K562 (cell line): ENCODE data around the gene SETD1B. TPM values are rescaled to one million over a fixed set of nuclear protein-coding genes. Genes with fewer than 3 reads are reported as not detected.

ENCODE experiments used
- BHLHE40 ChIP-seq: IDR thresholded peaks from 2 replicates; pipeline ENCODE4 v1.6.1; 2011; ENCODE audit warnings: low read length, improper control_type of control experiment
- BRD4 ChIP-seq: fragments of 200-600 bp; sonication (generic); IDR thresholded peaks from 2 replicates; pipeline ENCODE4 v1.6.1; 2017; ENCODE audit warnings: inconsistent platforms
- ESRRB ChIP-seq: fragments of 250-450 bp; sonication (Bioruptor Pico); IDR thresholded peaks from 2 replicates; pipeline ENCODE4 v1.5.0; 2020; ENCODE audit warnings: mild to moderate bottlenecking, moderate library complexity, borderline replicate concordance
- FOXJ2 ChIP-seq: fragments of 200-800 bp; sonication (Bioruptor generic); IDR thresholded peaks from 2 replicates; pipeline ENCODE4 v1.6.1; 2016; ENCODE audit warnings: missing genetic modification characterization, missing compliant biosample characterization
- GTF2E2 ChIP-seq: fragments of 200-800 bp; sonication (Bioruptor generic); IDR thresholded peaks from 2 replicates; pipeline ENCODE4 v1.6.1; 2016; ENCODE audit warnings: missing genetic modification characterization, missing compliant biosample characterization
- IFI16 ChIP-seq: fragments of 250-450 bp; sonication (Bioruptor Pico); IDR thresholded peaks from 2 replicates; pipeline ENCODE4 v2.1.2; 2022; ENCODE audit warnings: mild to moderate bottlenecking, inconsistent platforms
- KAT8 ChIP-seq: fragments of 450-650 bp; IDR thresholded peaks from 2 replicates; pipeline ENCODE4 v1.6.1; 2016; ENCODE audit warnings: low read depth, mild to moderate bottlenecking
- MAFF ChIP-seq: IDR thresholded peaks from 2 replicates; pipeline ENCODE4 v1.6.1; 2012; ENCODE audit warnings: low read length, improper control_type of control experiment
- NCOA4 ChIP-seq: fragments of 450-650 bp; IDR thresholded peaks from 2 replicates; pipeline ENCODE4 v1.6.1; 2018; ENCODE audit warnings: mild to moderate bottlenecking; ENCODE audit not compliant: partially characterized antibody
- NR1H2 ChIP-seq: sonication (generic); formaldehyde crosslinking; IDR thresholded peaks from 2 replicates; pipeline ENCODE4 v1.4.0; 2020; ENCODE audit warnings: mild to moderate bottlenecking, missing genetic modification reagents
- NR2C1 ChIP-seq, 2 experiments: fragments of 450-650 bp; IDR thresholded peaks; 2 replicates each; pipeline ENCODE4 v1.6.1; 2017; ENCODE audit warnings: mild to moderate bottlenecking in 2 of 2, antibody characterized with exemption in 1 of 2, inconsistent platforms in 1 of 2, missing compliant biosample characterization in 1 of 2, missing genetic modification characterization in 1 of 2
- WHSC1 ChIP-seq: IDR thresholded peaks from one replicate; pipeline ENCODE4 v1.6.1; 2012; ENCODE audit warnings: low read length, control low read depth, inconsistent platforms
- ZBED1 ChIP-seq: IDR thresholded peaks from 2 replicates; pipeline ENCODE4 v1.6.1; 2014
- polyA plus RNA-seq, 8 experiments: library from polyadenylated mRNA; depleted of rRNA in 4 of 8; stranded (reverse) in 5 of 8; unstranded in 3 of 8; fragments of >200 nt; fragmentation: Nextera tagmentation in 2 of 8; fragmentation: Illumina TruSeq in 1 of 8; extraction: Ambion mirVana in 2 of 8; extraction: Trizol in 1 of 8; gene quantifications; 2 replicates each; pipeline versions ENCODE4 v1.2.1 to v1.2.3, GENCODE V29; 2011 to 2014; ENCODE audit warnings: inconsistent platforms in 1 of 8, missing spikeins in 1 of 8
- total RNA-seq, 7 experiments: library from RNA; depleted of rRNA in 6 of 7; stranded (reverse); fragments of >200 nt in 6 of 7; fragmentation: Illumina TruSeq in 2 of 7; extraction: Trizol in 2 of 7; gene quantifications; 2 replicates each; pipeline versions ENCODE4 v1.2.1 to v1.2.3, GENCODE V29; 2011 to 2021; ENCODE audit warnings: low replicate concordance in 1 of 7
- TF ChIP-seq, protein P1 (sequence below): sonication (generic); formaldehyde crosslinking; IDR thresholded peaks from 2 replicates; pipeline ENCODE4 v1.8.0; 2023; ENCODE audit warnings: mild to moderate bottlenecking, missing genetic modification reagents
- TF ChIP-seq, protein P2 (sequence below): fragments of 450-650 bp; IDR thresholded peaks from 2 replicates; pipeline ENCODE4 v1.6.1; 2017; ENCODE audit warnings: antibody characterized with exemption, mild to moderate bottlenecking
- TF ChIP-seq, protein P3 (sequence below): fragments of 250-450 bp; sonication (Bioruptor Pico); IDR thresholded peaks from 2 replicates; pipeline ENCODE4 v1.5.0; 2021; ENCODE audit warnings: mild to moderate bottlenecking, moderate library complexity

SETD1B gene
- total and polyA plus RNA-seq, 9 of the 15 experiments (the other 6 are each of a cell fraction or from before 2014, with no cell fraction given) = 0.48 to 26.6 (median 2.3) TPM

- TF ChIP-seq MAFF (no peak), NR2C1 (IDR thresholded peaks at IDR 0.05) (no peak), NR2C1 (tag; IDR thresholded peaks at IDR 0.05) (no peak), BHLHE40 (peak; percentile 67), ESRRB (no peak), WHSC1 (no peak), BRD4 (no peak), IFI16 (no peak), GTF2E2 (no peak), ZBED1 (no peak), NCOA4 (no peak), FOXJ2 (tag) (no peak), NR1H2 (no peak), KAT8 (no peak)
- TF ChIP-seq, protein P1, sequence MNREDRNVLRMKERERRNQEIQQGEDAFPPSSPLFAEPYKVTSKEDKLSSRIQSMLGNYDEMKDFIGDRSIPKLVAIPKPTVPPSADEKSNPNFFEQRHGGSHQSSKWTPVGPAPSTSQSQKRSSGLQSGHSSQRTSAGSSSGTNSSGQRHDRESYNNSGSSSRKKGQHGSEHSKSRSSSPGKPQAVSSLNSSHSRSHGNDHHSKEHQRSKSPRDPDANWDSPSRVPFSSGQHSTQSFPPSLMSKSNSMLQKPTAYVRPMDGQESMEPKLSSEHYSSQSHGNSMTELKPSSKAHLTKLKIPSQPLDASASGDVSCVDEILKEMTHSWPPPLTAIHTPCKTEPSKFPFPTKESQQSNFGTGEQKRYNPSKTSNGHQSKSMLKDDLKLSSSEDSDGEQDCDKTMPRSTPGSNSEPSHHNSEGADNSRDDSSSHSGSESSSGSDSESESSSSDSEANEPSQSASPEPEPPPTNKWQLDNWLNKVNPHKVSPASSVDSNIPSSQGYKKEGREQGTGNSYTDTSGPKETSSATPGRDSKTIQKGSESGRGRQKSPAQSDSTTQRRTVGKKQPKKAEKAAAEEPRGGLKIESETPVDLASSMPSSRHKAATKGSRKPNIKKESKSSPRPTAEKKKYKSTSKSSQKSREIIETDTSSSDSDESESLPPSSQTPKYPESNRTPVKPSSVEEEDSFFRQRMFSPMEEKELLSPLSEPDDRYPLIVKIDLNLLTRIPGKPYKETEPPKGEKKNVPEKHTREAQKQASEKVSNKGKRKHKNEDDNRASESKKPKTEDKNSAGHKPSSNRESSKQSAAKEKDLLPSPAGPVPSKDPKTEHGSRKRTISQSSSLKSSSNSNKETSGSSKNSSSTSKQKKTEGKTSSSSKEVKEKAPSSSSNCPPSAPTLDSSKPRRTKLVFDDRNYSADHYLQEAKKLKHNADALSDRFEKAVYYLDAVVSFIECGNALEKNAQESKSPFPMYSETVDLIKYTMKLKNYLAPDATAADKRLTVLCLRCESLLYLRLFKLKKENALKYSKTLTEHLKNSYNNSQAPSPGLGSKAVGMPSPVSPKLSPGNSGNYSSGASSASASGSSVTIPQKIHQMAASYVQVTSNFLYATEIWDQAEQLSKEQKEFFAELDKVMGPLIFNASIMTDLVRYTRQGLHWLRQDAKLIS (CRISPR knock-in tag) = 0 out of 2 replicates have a peak, but pooled peaks have one; percentile 45
- TF ChIP-seq, protein P2, sequence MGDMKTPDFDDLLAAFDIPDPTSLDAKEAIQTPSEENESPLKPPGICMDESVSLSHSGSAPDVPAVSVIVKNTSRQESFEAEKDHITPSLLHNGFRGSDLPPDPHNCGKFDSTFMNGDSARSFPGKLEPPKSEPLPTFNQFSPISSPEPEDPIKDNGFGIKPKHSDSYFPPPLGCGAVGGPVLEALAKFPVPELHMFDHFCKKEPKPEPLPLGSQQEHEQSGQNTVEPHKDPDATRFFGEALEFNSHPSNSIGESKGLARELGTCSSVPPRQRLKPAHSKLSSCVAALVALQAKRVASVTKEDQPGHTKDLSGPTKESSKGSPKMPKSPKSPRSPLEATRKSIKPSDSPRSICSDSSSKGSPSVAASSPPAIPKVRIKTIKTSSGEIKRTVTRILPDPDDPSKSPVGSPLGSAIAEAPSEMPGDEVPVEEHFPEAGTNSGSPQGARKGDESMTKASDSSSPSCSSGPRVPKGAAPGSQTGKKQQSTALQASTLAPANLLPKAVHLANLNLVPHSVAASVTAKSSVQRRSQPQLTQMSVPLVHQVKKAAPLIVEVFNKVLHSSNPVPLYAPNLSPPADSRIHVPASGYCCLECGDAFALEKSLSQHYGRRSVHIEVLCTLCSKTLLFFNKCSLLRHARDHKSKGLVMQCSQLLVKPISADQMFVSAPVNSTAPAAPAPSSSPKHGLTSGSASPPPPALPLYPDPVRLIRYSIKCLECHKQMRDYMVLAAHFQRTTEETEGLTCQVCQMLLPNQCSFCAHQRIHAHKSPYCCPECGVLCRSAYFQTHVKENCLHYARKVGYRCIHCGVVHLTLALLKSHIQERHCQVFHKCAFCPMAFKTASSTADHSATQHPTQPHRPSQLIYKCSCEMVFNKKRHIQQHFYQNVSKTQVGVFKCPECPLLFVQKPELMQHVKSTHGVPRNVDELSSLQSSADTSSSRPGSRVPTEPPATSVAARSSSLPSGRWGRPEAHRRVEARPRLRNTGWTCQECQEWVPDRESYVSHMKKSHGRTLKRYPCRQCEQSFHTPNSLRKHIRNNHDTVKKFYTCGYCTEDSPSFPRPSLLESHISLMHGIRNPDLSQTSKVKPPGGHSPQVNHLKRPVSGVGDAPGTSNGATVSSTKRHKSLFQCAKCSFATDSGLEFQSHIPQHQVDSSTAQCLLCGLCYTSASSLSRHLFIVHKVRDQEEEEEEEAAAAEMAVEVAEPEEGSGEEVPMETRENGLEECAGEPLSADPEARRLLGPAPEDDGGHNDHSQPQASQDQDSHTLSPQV = no peak
- TF ChIP-seq, protein P3, sequence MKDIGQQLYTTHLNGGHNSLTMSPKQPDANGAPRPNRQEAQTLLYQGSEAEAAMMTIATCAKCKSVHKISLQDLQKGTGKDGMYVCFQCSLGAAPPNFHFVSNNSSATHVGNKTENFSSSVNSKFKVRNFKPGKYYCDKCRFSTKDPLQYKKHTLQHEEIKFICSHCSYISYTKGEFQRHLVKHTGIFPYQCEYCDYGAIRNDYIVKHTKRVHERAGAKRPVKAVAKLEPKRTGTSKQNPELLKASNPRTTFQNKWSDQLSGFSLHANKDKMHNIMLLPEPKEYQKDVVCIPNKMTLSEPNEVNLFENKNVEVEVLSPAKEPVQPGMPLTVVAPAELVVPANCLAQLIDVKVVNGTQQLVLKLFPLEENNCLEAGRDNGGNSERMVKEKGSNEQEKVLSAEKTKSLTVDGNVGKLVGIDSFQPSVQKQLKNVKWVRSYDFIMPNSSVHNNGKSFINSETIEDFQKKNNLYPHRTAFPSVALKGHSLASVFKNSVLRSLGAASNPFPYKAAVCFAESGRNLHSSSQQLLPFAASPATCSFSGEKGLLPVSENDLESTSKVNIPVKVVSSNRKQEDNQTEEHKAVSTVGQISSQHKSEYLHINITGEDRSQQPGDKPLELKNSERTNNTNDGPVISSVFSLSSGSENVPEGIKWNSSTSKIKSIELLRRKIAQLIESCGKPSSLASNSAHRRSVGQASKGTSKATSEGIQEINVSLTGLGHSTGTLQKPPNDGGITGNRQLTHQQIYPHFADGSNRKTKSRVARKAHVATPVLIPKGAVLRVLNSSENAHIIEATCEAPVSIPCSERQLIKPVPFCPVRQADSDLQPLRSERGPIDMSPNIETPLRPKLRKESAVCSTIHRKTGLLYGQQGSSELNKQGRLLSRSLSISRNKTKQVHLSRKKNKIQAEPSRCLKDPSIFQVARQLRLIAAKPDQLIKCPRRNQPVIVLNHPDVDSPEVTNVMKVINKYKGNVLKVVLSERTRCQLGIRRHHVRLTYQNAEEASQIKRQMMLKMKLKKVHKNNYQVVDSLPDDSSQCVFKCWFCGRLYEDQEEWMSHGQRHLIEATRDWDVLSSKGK = no peak
These were observed 35.5 kb downstream of the SETD1B start (continued) for GRCh38 chr12:121839106-121839992.
